IPS-NIHi7 (cell line): Measurements from ENCODE around the gene TCF19.

Source experiments
- DNase-seq: peaks from one replicate; pipeline ENCODE4 v3.0.0; 2012; ENCODE audit warnings: mixed read lengths; ENCODE audit errors: extremely low spot score

TCF19 gene

DNA sequence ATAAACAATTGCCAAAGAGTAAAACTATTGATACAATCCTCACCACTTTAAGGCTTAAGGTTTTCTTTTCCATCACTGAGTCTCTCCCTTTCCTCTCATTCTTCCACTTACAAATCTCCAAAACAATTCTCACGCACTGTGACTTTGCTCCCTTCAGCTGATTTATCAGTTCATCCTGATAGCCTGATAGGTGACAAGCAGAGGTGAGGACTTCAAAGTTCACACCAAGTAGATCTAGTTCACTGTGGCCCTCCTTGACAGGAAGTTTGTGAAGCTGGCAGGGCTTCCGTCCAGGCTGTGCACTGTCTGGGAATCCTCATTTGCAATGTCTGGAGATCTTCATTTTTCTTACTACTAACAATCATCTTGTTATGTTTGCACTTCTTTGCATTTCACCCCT, 47.2 kb downstream of the TCF19 start:
- DNase-seq = no peak

DNA sequence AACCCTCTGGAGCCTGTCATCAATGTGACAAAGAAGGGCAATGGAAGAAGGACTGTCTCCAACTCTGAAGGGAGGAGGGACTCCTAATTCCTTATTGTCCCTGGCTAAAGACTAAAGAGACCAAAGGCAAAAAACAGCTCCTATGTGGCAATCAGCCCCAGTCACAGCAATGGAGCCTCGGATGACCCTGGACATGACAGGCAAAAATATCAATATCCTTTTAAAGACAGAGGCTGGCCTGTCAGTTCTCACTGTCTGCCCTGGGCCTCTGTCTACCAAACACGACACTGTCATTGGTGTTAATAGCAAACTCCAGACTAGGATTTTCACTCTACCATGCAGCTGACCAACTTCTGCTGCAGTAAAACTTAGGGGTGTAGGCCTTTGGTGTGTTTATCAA, 50.1 kb downstream of the TCF19 start:
- no peak for DNase-seq

DNA sequence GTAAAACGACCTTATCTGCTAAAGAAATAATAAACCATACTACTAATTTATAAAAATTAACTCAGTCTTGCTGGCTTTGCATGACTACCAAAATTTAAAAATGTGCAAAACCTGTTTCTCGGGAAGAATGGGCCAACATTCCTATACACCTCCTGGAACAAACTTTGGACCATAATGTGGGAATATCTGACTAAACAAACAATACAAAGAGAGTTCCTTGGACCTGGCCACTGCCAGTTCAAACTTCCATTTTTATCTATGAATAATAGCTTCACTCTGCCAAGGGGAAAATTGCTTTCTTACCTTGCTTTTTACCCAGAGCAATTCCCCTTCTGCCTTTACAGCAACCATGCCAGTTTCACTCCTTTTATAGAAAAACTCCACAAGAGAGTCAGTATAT, 50.7 kb downstream of the TCF19 start:
- no peak for DNase-seq

GRCh38 chr6:31210123-31210522, 51.7 kb downstream of the TCF19 start:
- no peak for DNase-seq

GRCh38 chr6:31210741-31211532, 52.5 kb downstream of the TCF19 start:
- DNase-seq = no peak
